Stimulated activated CD4-positive, alpha-beta T cell treated with anti-CD3 and anti-CD28 coated beads, Interleukin-1b, Interleukin-23, amount 100 ng/mL, for 4 hours (primary cell): Measurements from ENCODE around the gene IFT80.
"Not testable (repeated sequence)": the region's sequence is repeated elsewhere in the genome, so short reads cannot be mapped to it uniquely, and the experiment has no call there.

Experiments
- DNase-seq, 2 donors: peaks; one replicate each; pipeline ENCODE4 v3.0.0-alpha.2; 2020; ENCODE audit warnings: low read depth in 2 of 2

Gene IFT80

GRCh38 chr3:160365869-160366522, 33.0 kb downstream of the IFT80 start:
- DNase-seq: no peak

GRCh38 chr3:160362896-160363295, 36.1 kb downstream of the IFT80 start:
- DNase-seq: not testable (repeated sequence)

GRCh38 chr3:160355826-160356225, 43.2 kb downstream of the IFT80 start:
- DNase-seq: no peak

GRCh38 chr3:160346511-160346910, 52.5 kb downstream of the IFT80 start:
- DNase-seq: no peak

GRCh38 chr3:160343132-160343531, 55.9 kb downstream of the IFT80 start:
- DNase-seq: no peak

- DNase-seq: no peak
Measured at GRCh38 chr3:160340351-160340750, 58.7 kb downstream of the IFT80 start.

GRCh38 chr3:160331127-160331937, 67.7 kb downstream of the IFT80 start:
- no peak for DNase-seq

GRCh38 chr3:160330690-160331089, 68.3 kb downstream of the IFT80 start:
- DNase-seq: no peak

GRCh38 chr3:160330109-160330508, 68.9 kb downstream of the IFT80 start:
- no peak for DNase-seq

- not testable (repeated sequence) for DNase-seq
Measured at GRCh38 chr3:160326286-160326685, 72.7 kb downstream of the IFT80 start.

- not testable (repeated sequence) for DNase-seq
Measured at GRCh38 chr3:160321821-160322220, 77.2 kb downstream of the IFT80 start.

GRCh38 chr3:160319322-160319721, 79.7 kb downstream of the IFT80 start:
- no peak for DNase-seq

- no peak for DNase-seq
Measured at GRCh38 chr3:160314995-160315394, 84.0 kb downstream of the IFT80 start.

GRCh38 chr3:160312014-160312624, 86.9 kb downstream of the IFT80 start:
- DNase-seq: no peak

GRCh38 chr3:160302806-160303205, 96.2 kb downstream of the IFT80 start:
- no peak for DNase-seq

- DNase-seq: no peak
Measured at GRCh38 chr3:160296591-160296990, 102.4 kb downstream of the IFT80 start.

- DNase-seq: no peak
Measured at GRCh38 chr3:160291909-160292299, 107.1 kb downstream of the IFT80 start.

GRCh38 chr3:160291290-160291908, 107.6 kb downstream of the IFT80 start:
- DNase-seq: no peak

- no peak for DNase-seq
Measured at GRCh38 chr3:160287666-160288065, 111.4 kb downstream of the IFT80 start.

GRCh38 chr3:160286231-160286630, 112.8 kb downstream of the IFT80 start:
- DNase-seq: no peak

GRCh38 chr3:160280836-160281235, 118.2 kb downstream of the IFT80 start:
- no peak for DNase-seq

GRCh38 chr3:160279657-160280056, 119.4 kb downstream of the IFT80 start:
- DNase-seq: no peak
